Bronchial epithelial cell (primary cell): ENCODE data around the gene PTGFRN. TPM values are rescaled to one million over a fixed set of nuclear protein-coding genes. Genes with fewer than 3 reads are reported as not detected.
A peak's percentile ranks its signal among the peaks of the same experiment; 100 is the strongest.

Experiments
- DNase-seq: peaks from one replicate; pipeline ENCODE4 v3.0.0-alpha.2; 2010; ENCODE audit warnings: low read depth
- FAIRE-seq: peaks from 2 replicates; lab custom pipeline; 2011; peaks lifted over from hg19 to GRCh38; lab: Jason Lieb, UNC
- H3K27me3 ChIP-seq: 2 replicates; pipeline ENCODE4 v1.5.1; 2011; ENCODE audit warnings: low read length; ENCODE audit not compliant: control insufficient read depth, insufficient read depth
- H3K36me3 ChIP-seq: 2 replicates; pipeline ENCODE4 v1.5.1; 2011; ENCODE audit warnings: low read length; ENCODE audit not compliant: control insufficient read depth, insufficient read depth
- H3K4me3 ChIP-seq: 2 replicates; pipeline ENCODE4 v1.5.1; 2011; ENCODE audit warnings: mild to moderate bottlenecking, low read depth, low read length, control low read depth
- CTCF ChIP-seq: IDR thresholded peaks from 2 replicates; pipeline ENCODE4 v1.5.1; 2011; ENCODE audit warnings: mild to moderate bottlenecking, moderate library complexity, low read length, control low read depth, inconsistent platforms; ENCODE audit not compliant: insufficient read depth, severe bottlenecking
- total RNA-seq: library from RNA; depleted of rRNA; stranded (reverse); fragments of >200 nt; gene quantifications from 2 replicates; pipeline ENCODE4 v1.2.1, GENCODE V29; 2014

PTGFRN gene
- total RNA-seq, 1 donor from 2014 or later, result 89.2 TPM

DNA sequence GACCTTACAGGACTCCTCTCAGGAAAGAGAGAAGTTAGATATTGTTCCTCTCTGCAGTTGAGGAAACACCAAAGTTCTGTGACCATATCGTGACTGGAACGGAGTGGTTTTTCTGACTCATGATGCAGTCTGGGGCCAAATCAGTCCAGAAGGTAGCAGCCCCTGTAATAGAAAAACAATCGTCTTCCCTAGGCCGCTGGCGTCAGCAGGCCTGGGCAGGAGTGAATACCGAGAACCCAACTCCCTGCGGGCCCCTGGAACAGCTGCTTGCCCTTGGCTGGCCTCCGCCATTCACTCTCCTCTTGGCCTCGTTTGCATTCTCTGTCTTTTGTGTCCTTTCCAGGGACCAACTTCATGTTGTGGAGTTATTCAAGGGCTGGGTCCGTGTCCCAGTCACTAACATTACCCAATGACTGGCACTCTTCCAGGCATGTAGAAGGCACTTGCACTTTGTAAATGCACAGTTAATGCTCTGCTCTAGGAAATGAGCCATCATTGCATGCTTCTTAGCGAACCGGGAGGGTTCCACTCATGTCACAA, 81.0 kb downstream of the PTGFRN start:
- no peaks in the 10 kb centered on the region for H3K27me3 ChIP-seq
- H3K4me3 ChIP-seq, result no peak overlapping the region
- peaks cover 12% of the 10 kb centered on the region for H3K36me3 ChIP-seq
- FAIRE-seq (no peak), DNase-seq (peak; percentile 90)
- no peak for TF ChIP-seq CTCF

DNA sequence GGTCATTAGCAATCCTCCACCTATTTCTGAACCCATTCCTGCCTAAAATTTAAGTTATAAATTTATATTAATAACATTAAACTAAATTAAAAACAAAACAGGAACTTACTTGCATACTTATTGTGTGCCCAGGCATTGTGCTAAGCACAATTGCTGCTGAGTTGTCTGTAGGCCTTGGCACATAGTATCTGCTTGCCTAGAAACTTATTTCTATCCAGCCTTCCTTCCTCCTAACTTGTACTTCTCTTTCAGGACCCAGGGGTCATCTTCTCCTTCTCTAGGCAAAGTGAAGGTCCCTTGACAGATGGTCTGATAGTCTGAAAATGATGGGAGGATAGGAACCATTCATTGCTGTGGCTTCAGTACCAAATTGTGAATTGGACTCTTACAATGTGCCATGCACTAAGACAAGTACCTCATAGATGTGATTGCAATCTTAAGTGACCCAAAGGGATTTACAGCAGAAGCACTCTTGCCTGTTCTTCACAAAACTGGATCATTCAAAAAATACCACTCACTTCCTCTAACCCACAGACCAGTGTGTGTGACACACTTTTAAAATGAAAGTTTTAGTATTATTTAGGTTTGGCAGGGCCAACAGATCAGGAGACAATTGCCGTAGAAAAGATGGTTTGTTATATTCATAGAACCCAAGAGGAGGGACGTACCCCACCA, 81.6 kb downstream of the PTGFRN start:
- Histone ChIP-seq H3K4me3 (no peak overlapping the region), H3K36me3 (peaks cover 11% of the 10 kb centered on the region), H3K27me3 (no peaks in the 10 kb centered on the region)
- FAIRE-seq, result no peak
- no peak for TF ChIP-seq CTCF
- DNase-seq, result no peak

DNA sequence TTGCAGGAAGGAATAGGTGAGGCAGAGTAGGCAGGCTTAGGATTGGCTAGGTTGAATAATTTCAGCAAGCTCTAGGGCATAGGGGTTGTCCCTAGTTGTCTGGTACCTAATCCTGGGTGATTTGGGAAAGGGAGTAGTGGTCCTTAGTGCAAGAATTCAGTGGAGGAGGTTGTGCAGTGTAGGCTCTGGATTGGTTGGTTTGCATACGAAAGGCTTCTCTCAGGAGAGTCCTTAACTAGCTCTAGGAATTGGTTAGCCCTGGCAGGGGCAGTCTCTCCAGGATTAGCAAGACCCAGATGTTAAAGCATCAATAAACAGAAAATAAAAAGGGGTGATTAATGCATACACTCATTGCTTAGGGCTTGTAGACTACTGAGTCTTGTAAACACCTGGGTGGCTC, 82.2 kb downstream of the PTGFRN start:
- FAIRE-seq (no peak), DNase-seq (peak; percentile 21)
- Histone ChIP-seq H3K4me3 (no peak overlapping the region), H3K36me3 (peaks cover 7% of the 10 kb centered on the region), H3K27me3 (no peaks in the 10 kb centered on the region)
- TF ChIP-seq CTCF, result no peak

- peaks cover 1% of the 10 kb centered on the region for H3K36me3 ChIP-seq
- no peak for TF ChIP-seq CTCF
- no peak overlapping the region for H3K4me3 ChIP-seq
- no peak for DNase-seq
- no peaks in the 10 kb centered on the region for H3K27me3 ChIP-seq
- FAIRE-seq, result no peak
Measured at GRCh38 chr1:116993286-116993685, 83.6 kb downstream of the PTGFRN start.

GRCh38 chr1:116994411-116994810, 84.7 kb downstream of the PTGFRN start:
- no peaks in the 10 kb centered on the region for H3K27me3 ChIP-seq
- H3K4me3 ChIP-seq, result no peak overlapping the region
- H3K36me3 ChIP-seq, result peaks cover 1% of the 10 kb centered on the region
- DNase-seq (no peak), FAIRE-seq (no peak)
- TF ChIP-seq CTCF, result no peak
